Cardiac fibroblast (primary cell): Measurements from ENCODE around the gene LY9.
"Not testable (repeated sequence)": the region's sequence is repeated elsewhere in the genome, so short reads cannot be mapped to it uniquely, and the experiment has no call there.

Experiments used
- DNase-seq, 2 donors: peaks; one replicate each; pipeline versions ENCODE4 v3.0.0 to v3.0.0-alpha.2; 2010; ENCODE audit warnings: low read depth in 2 of 2
- H3K4me3 ChIP-seq, 2 donors: replicated peaks in 1 of 2; 1 replicate in 1 of 2; 2 replicates in 1 of 2; pipeline ENCODE4 v1.5.1; 2011; ENCODE audit warnings: low read depth in 2 of 2, low read length in 2 of 2, mild to moderate bottlenecking in 2 of 2, moderate library complexity in 1 of 2
- CTCF ChIP-seq: IDR thresholded peaks from one replicate; pipeline ENCODE4 v1.5.1; 2011; ENCODE audit warnings: low read depth, mild to moderate bottlenecking, low read length, inconsistent platforms

LY9 gene

GRCh38 chr1:160778976-160779375, 17.0 kb upstream of the LY9 start:
- no peak overlapping the region for H3K4me3 ChIP-seq
- no peak for TF ChIP-seq CTCF
- DNase-seq = no peak

GRCh38 chr1:160779626-160780397, 16.2 kb upstream of the LY9 start:
- TF ChIP-seq CTCF = no peak
- H3K4me3 ChIP-seq = no peak overlapping the region
- DNase-seq = no peak

DNA sequence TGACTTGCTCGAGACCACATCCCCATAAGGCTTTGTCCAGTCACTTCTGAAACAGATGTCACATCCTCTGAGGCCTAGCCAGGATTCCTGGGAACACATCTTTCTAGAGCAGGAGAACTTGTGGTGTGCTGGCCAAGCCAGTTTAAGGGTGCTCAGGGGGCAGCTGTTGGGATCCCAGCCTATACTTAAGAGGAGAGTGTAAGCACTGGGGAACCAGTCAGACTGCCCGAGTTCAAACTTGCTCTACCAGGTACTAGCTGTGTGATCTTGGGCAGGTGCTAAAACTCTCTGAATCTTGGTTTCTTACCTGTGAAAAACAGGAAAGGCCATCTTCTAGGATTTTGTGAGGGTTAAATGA, 15.6 kb upstream of the LY9 start:
- no peak overlapping the region for H3K4me3 ChIP-seq
- TF ChIP-seq CTCF = no peak
- no peak for DNase-seq

- no peak for TF ChIP-seq CTCF
- no peak for DNase-seq
- H3K4me3 ChIP-seq = no peak overlapping the region
Observed at GRCh38 chr1:160781186-160781766, 14.7 kb upstream of the LY9 start.

GRCh38 chr1:160781914-160782689, 13.9 kb upstream of the LY9 start:
- TF ChIP-seq CTCF = no peak
- H3K4me3 ChIP-seq = no peak overlapping the region
- no peak for DNase-seq

GRCh38 chr1:160782988-160783765, 12.8 kb upstream of the LY9 start:
- H3K4me3 ChIP-seq, DNase-seq: not testable (repeated sequence)
